Adrenal gland (tissue), 5 donors: ENCODE data around the gene BABAM2.

Experiments
- POLR2A ChIP-seq, 2 donors: fragments of 450-650 bp; IDR thresholded peaks; one replicate each; pipeline ENCODE4 v1.6.1; 2017; ENCODE audit warnings: antibody characterized with exemption in 2 of 2, mild to moderate bottlenecking in 2 of 2, moderate library complexity in 1 of 2
- TF ChIP-seq, protein P1 (sequence below), 6 experiments: fragments of 450-650 bp in 4 of 6; fragments of 200-600 bp in 2 of 6; sonication (generic) in 1 of 6; IDR thresholded peaks; 1 replicate in 5 of 6; 2 replicates in 1 of 6; pipeline versions ENCODE4 v1.5.1 to v1.8.0; 2016 to 2021; ENCODE audit warnings: antibody characterized with exemption in 6 of 6, mild to moderate bottlenecking in 2 of 6, moderate library complexity in 1 of 6
- donor health status: DM: no; HTN: no; CAD: no.

GRCh38 chr2:28216331-28216730 lies 325.8 kb downstream of the BABAM2 start:
- TF ChIP-seq, protein P1, sequence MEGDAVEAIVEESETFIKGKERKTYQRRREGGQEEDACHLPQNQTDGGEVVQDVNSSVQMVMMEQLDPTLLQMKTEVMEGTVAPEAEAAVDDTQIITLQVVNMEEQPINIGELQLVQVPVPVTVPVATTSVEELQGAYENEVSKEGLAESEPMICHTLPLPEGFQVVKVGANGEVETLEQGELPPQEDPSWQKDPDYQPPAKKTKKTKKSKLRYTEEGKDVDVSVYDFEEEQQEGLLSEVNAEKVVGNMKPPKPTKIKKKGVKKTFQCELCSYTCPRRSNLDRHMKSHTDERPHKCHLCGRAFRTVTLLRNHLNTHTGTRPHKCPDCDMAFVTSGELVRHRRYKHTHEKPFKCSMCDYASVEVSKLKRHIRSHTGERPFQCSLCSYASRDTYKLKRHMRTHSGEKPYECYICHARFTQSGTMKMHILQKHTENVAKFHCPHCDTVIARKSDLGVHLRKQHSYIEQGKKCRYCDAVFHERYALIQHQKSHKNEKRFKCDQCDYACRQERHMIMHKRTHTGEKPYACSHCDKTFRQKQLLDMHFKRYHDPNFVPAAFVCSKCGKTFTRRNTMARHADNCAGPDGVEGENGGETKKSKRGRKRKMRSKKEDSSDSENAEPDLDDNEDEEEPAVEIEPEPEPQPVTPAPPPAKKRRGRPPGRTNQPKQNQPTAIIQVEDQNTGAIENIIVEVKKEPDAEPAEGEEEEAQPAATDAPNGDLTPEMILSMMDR (IDR thresholded peaks at IDR 0.05), result no peak
- TF ChIP-seq POLR2A (IDR thresholded peaks at IDR 0.05), result no peak
